K562 (cell line): ENCODE data around the gene LPAR5. TPM values are rescaled to one million over a fixed set of nuclear protein-coding genes. Genes with fewer than 3 reads are reported as not detected.

Source experiments
- ATF4 ChIP-seq: fragments of 450-650 bp; formaldehyde crosslinking; IDR thresholded peaks from 2 replicates; pipeline ENCODE4 v1.4.0; 2022; ENCODE audit warnings: mild to moderate bottlenecking, moderate library complexity
- CBX3 ChIP-seq, 2 experiments: IDR thresholded peaks; 1 replicate in 1 of 2; 2 replicates in 1 of 2; pipeline ENCODE4 v1.6.1; 2012; ENCODE audit warnings: inconsistent platforms in 2 of 2, low read length in 2 of 2, borderline replicate concordance in 1 of 2, control low read depth in 1 of 2
- CSDE1 ChIP-seq, 2 experiments: fragments of 450-650 bp; IDR thresholded peaks; 2 replicates each; pipeline ENCODE4 v1.6.1; 2016; ENCODE audit warnings: mild to moderate bottlenecking in 1 of 2
- DPF2 ChIP-seq: fragments of 450-650 bp; IDR thresholded peaks from 2 replicates; pipeline ENCODE4 v1.6.1; 2016
- FUS ChIP-seq: fragments of 200-400 bp; formaldehyde crosslinking; optimal IDR thresholded peaks from 2 replicates; pipeline ENCODE3; 2017; ENCODE audit warnings: low read depth, low read length
- GABPB1 ChIP-seq: sonication (generic); formaldehyde crosslinking; IDR thresholded peaks from 2 replicates; pipeline ENCODE4 v1.8.0; 2022; ENCODE audit warnings: mild to moderate bottlenecking, missing genetic modification reagents
- KLF13 ChIP-seq: fragments of 450-650 bp; IDR thresholded peaks from 2 replicates; pipeline ENCODE4 v1.6.1; 2016; ENCODE audit warnings: missing genetic modification characterization, low read depth, mild to moderate bottlenecking, missing compliant biosample characterization, moderate library complexity, borderline replicate concordance
- NCOR1 ChIP-seq: fragments of 450-650 bp; IDR thresholded peaks from 2 replicates; pipeline ENCODE4 v1.6.1; 2016; ENCODE audit warnings: mild to moderate bottlenecking, moderate library complexity
- POLR3G ChIP-seq: IDR thresholded peaks from 2 replicates; pipeline ENCODE4 v1.6.1; 2011; ENCODE audit not compliant: insufficient read length, insufficient replicate concordance; ENCODE audit errors: extremely low read depth
- RBBP5 ChIP-seq: fragments of 200-600 bp; sonication (generic); IDR thresholded peaks from 2 replicates; pipeline ENCODE4 v1.6.1; 2012; ENCODE audit warnings: borderline replicate concordance, mild to moderate bottlenecking, low read length, control low read depth, inconsistent platforms; ENCODE audit not compliant: insufficient read depth, poor library complexity, severe bottlenecking
- SMARCC2 ChIP-seq: fragments of 450-650 bp; IDR thresholded peaks from 2 replicates; pipeline ENCODE4 v1.6.1; 2017; ENCODE audit warnings: antibody characterized with exemption, moderate library complexity, mild to moderate bottlenecking, low read depth
- TBL1XR1 ChIP-seq, 2 experiments: IDR thresholded peaks; 2 replicates each; pipeline ENCODE4 v1.6.1; 2012; ENCODE audit warnings: improper control_type of control experiment in 2 of 2, low read length in 2 of 2, mild to moderate bottlenecking in 1 of 2
- THRA ChIP-seq: fragments of 450-650 bp; IDR thresholded peaks from 2 replicates; pipeline ENCODE4 v1.6.1; 2017; ENCODE audit warnings: mild to moderate bottlenecking, moderate library complexity
- ZBTB40 ChIP-seq, 2 experiments: fragments of 450-650 bp in 1 of 2; sonication (generic) in 1 of 2; formaldehyde crosslinking in 1 of 2; IDR thresholded peaks; 2 replicates each; pipeline versions ENCODE4 v1.7.1 to v1.9.0; 2016 to 2022; ENCODE audit warnings: inconsistent platforms in 1 of 2, mild to moderate bottlenecking in 1 of 2, missing genetic modification reagents in 1 of 2
- ZNF384 ChIP-seq: IDR thresholded peaks from 2 replicates; pipeline ENCODE4 v1.6.1; 2012; ENCODE audit warnings: low read depth, low read length, improper control_type of control experiment
- polyA plus RNA-seq, 8 experiments: library from polyadenylated mRNA; depleted of rRNA in 4 of 8; stranded (reverse) in 5 of 8; unstranded in 3 of 8; fragments of >200 nt; fragmentation: Nextera tagmentation in 2 of 8; fragmentation: Illumina TruSeq in 1 of 8; extraction: Ambion mirVana in 2 of 8; extraction: Trizol in 1 of 8; gene quantifications; 2 replicates each; pipeline versions ENCODE4 v1.2.1 to v1.2.3, GENCODE V29; 2011 to 2014; ENCODE audit warnings: inconsistent platforms in 1 of 8, missing spikeins in 1 of 8
- total RNA-seq, 7 experiments: library from RNA; depleted of rRNA in 6 of 7; stranded (reverse); fragments of >200 nt in 6 of 7; fragmentation: Illumina TruSeq in 2 of 7; extraction: Trizol in 2 of 7; gene quantifications; 2 replicates each; pipeline versions ENCODE4 v1.2.1 to v1.2.3, GENCODE V29; 2011 to 2021; ENCODE audit warnings: low replicate concordance in 1 of 7

LPAR5 gene
- total and polyA plus RNA-seq, 9 of the 15 experiments (the other 6 are each of a cell fraction or from before 2014, with no cell fraction given): 1.3 to 11.7 (median 3.6) TPM

GRCh38 chr12:6662906-6663742 is 27.4 kb upstream of the LPAR5 start, which contains the start of gene ING4 (continued):
- TF ChIP-seq ATF4 (CRISPR knock-in tag) (peak; percentile 54; the same call in 1 of the 2 replicates), FUS (no peak), CBX3 (IDR thresholded peaks at IDR 0.05; ENCODE audit: borderline replicate concordance in 1 of 2, low read length in 2 of 2) (peak in 1 of 2 experiments; percentile 67; a peak in 1 of 3 replicates), RBBP5 (peak; percentile 30), ZBTB40 (IDR thresholded peaks at IDR 0.05) (peak; percentile 99), ZBTB40 (CRISPR knock-in tag; IDR thresholded peaks at IDR 0.05) (no peak), GABPB1 (CRISPR knock-in tag) (peak; percentile 97), DPF2 (peak; percentile 15; the same call in 1 of the 2 replicates), NCOR1 (no peak), KLF13 (tag) (peak; percentile 77; the same call in 1 of the 2 replicates), SMARCC2 (0 out of 2 replicates have a peak, but pooled peaks have one; percentile 11), TBL1XR1 (IDR thresholded peaks at IDR 0.05; ENCODE audit: low read length in 2 of 2) (peak in 1 of 2 experiments; percentile 92; a peak in 2 of 4 replicates), CSDE1 (IDR thresholded peaks at IDR 0.05) (peak in 1 of 2 experiments; percentile 88; a peak in 2 of 4 replicates), POLR3G (no peak), ZNF384 (peak; percentile 62), THRA (no peak)
